ENCODE measurements around the gene SLC22A16. TPM values are rescaled to one million over a fixed set of nuclear protein-coding genes. Genes with fewer than 3 reads are reported as not detected.
"Not testable (repeated sequence)": the region's sequence is repeated elsewhere in the genome, so short reads cannot be mapped to it uniquely, and the experiment has no call there.

The SLC22A16 gene
- total and polyA plus RNA-seq, 11 donors: 0.25 to 2.4 (median 1.3) TPM; not detected in 7

DNA sequence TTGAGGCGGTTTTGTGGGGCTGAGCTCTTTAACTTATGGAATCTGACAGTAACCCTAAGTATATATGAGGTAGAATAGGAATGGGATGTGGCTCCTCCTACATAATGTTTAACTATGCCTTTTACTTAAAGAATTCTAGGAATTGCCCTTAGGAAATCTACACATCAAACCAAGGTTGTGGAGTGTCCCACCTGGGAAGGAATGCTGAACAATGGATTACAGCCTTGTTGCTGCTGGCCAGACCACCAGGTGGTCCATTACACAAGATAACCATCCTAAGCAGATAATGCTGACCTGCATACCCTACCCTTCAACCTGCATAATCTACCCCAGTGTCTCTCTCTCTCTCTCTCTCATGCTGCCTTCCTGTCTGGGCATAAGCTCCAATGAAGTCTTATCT, 35.0 kb upstream of the SLC22A16 start:
- 95 to 96% (median 96%) methylated on average over 1 of the region's 1 CpG for WGBS, 4 donors
- Histone ChIP-seq H3K27me3 (no peaks in the 10 kb centered on the region), H3K9me3 (peaks cover 0 to 3% (median 0%) of the 10 kb centered on the region in 12 donors), H3K4me1 (peaks cover 0 to 24% (median 0%) of the 10 kb centered on the region in 12 donors), H3K27ac (no peak overlapping the region), H3K4me3 (no peak overlapping the region), H3K36me3 (no peaks in the 10 kb centered on the region)
- ATAC-seq (no peak), DNase-seq (no peak)
- no peak for TF ChIP-seq POLR2A (IDR thresholded peaks at IDR 0.05)
- TF ChIP-seq, protein P1, sequence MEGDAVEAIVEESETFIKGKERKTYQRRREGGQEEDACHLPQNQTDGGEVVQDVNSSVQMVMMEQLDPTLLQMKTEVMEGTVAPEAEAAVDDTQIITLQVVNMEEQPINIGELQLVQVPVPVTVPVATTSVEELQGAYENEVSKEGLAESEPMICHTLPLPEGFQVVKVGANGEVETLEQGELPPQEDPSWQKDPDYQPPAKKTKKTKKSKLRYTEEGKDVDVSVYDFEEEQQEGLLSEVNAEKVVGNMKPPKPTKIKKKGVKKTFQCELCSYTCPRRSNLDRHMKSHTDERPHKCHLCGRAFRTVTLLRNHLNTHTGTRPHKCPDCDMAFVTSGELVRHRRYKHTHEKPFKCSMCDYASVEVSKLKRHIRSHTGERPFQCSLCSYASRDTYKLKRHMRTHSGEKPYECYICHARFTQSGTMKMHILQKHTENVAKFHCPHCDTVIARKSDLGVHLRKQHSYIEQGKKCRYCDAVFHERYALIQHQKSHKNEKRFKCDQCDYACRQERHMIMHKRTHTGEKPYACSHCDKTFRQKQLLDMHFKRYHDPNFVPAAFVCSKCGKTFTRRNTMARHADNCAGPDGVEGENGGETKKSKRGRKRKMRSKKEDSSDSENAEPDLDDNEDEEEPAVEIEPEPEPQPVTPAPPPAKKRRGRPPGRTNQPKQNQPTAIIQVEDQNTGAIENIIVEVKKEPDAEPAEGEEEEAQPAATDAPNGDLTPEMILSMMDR (IDR thresholded peaks at IDR 0.05): no peak
- intact Hi-C loops (cut with DNase I): no loop called here

DNA sequence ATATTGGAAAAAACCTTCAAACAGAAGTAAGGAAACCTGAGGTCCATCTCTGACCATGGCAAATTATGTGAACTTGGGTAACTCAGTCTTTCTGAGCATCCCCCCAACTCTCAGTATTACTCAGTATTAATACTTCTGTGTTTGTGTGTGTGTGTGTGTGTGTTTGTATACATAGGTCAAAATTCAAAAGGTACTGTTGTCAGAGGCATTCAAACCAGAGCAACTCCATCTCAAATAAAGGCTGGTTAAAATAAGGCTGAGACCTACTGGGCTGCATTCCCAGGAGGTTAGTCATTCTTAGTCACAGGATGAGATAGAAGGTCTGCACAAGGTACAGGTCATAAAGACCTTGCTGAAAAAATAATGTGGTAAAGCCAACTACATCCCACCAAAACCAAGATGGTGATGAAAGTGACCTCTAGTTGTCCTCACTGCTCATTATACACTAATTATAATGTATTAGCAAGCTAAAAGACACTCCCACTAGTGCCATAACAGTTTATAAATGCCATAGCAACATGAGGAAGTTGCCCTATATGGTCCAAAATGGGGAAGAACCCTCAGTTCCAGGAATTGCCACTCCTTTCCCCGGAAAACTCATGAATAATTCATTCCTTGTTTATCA, 33.3 kb upstream of the SLC22A16 start:
- DNase-seq: no peak
- Histone ChIP-seq H3K27me3 (no peaks in the 10 kb centered on the region), H3K36me3 (no peaks in the 10 kb centered on the region), H3K27ac (no peak overlapping the region), H3K4me3 (no peak overlapping the region), H3K9me3 (peaks cover 0 to 3% (median 0%) of the 10 kb centered on the region in 12 donors), H3K4me1 (peaks cover 0 to 24% (median 0%) of the 10 kb centered on the region in 12 donors)
- 79 to 88% (median 81%) methylated on average over 1 of the region's 1 CpG for WGBS, 4 donors
- intact Hi-C loops (cut with DNase I): no loop called here
- TF ChIP-seq, protein P1 (IDR thresholded peaks at IDR 0.05): no peak
- no peak for TF ChIP-seq POLR2A (IDR thresholded peaks at IDR 0.05)
- peak in 1 of 4 donors; percentile 34 for ATAC-seq

DNA sequence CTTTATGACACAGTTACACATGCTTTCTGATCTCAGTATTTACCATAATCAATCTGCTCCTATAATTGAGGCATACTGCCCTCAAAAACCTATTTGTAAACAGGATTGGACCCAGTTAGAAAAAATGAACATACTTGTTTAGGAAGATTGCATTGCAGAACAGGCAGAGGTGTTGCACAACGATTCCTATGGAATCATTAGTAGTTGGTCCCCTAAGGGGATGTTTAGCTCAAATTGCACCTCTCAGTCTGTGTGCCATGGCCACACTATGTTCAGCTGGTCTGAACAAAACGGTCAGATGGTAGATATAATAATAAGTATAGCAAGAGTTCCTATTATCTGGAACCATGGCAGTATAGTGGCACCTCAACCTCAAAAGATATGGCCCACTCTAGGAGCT, 28.5 kb upstream of the SLC22A16 start:
- intact Hi-C loops (cut with DNase I); DNase-seq; H3K27ac ChIP-seq; H3K9me3 ChIP-seq; H3K4me3 ChIP-seq; H3K4me1 ChIP-seq; ATAC-seq; H3K27me3 ChIP-seq; H3K36me3 ChIP-seq: not testable (repeated sequence)
- WGBS, 4 donors: 77 to 89% (median 87%) methylated on average over 2 of the region's 2 CpGs

DNA sequence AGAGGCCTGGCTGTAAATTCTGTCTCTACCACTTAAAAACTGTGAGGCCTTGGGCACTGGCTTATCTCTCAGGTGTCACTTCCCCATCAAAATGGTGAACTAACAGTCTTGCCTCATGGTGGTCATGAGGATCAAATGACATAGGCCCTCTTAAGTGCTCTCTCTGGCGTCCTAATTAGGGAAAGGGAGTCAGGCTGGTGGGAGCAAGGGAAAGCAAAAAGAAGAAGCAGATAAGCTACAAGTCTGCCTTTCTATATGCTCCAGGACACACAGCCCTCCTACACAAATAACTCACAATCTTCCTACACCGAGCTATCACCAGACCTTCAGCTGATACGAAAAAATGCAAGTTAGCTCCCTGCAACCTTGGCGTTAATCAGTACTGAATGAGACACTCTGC, 19.5 kb upstream of the SLC22A16 start:
- Histone ChIP-seq H3K36me3 (no peaks in the 10 kb centered on the region), H3K9me3 (no peaks in the 10 kb centered on the region), H3K27ac (no peak overlapping the region), H3K4me3 (no peak overlapping the region), H3K4me1 (no peaks in the 10 kb centered on the region), H3K27me3 (peaks cover 0 to 9% (median 0%) of the 10 kb centered on the region in 9 donors)
- intact Hi-C loops (cut with DNase I): no loop called here
- ATAC-seq (no peak), DNase-seq (no peak)
- 43 to 62% (median 58%) methylated on average over 4 of the region's 4 CpGs for WGBS, 4 donors
- no peak for TF ChIP-seq POLR2A (IDR thresholded peaks at IDR 0.05)
- TF ChIP-seq, protein P1 (IDR thresholded peaks at IDR 0.05): no peak

All from heart left ventricle (tissue), 16 donors.